HG02938 (cell line): ENCODE results near the gene LRP1.

Experiments used
- ATAC-seq: cut with Tn5 transposase; IDR thresholded peaks from one replicate; pipeline ENCODE4 v1.9.1; 2021; ENCODE audit warnings: mild to moderate bottlenecking, moderate library complexity; ENCODE audit not compliant: unreplicated experiment

The LRP1 gene

GRCh38 chr12:57133013-57133569 is 4.8 kb downstream of the LRP1 start:
- ATAC-seq: no peak

- ATAC-seq: no peak
Observed at GRCh38 chr12:57133916-57134315, 5.6 kb downstream of the LRP1 start.

- no peak for ATAC-seq
Observed at GRCh38 chr12:57134949-57135348, 6.7 kb downstream of the LRP1 start.

- no peak for ATAC-seq
Observed at GRCh38 chr12:57135527-57136326, 7.4 kb downstream of the LRP1 start.

GRCh38 chr12:57138526-57139272 is 10.4 kb downstream of the LRP1 start:
- no peak for ATAC-seq

- ATAC-seq: no peak
Observed at GRCh38 chr12:57139796-57140649, 11.7 kb downstream of the LRP1 start.

- ATAC-seq: no peak
Observed at GRCh38 chr12:57141249-57141648, 13.0 kb downstream of the LRP1 start.

- no peak for ATAC-seq
Observed at GRCh38 chr12:57142121-57142520, 13.8 kb downstream of the LRP1 start.

- no peak for ATAC-seq
Observed at GRCh38 chr12:57142727-57143126, 14.4 kb downstream of the LRP1 start.

GRCh38 chr12:57143454-57143853 is 15.2 kb downstream of the LRP1 start:
- ATAC-seq: no peak

- ATAC-seq: no peak
Observed at GRCh38 chr12:57145460-57146059, 17.3 kb downstream of the LRP1 start.

- no peak for ATAC-seq
Observed at GRCh38 chr12:57146092-57146491, 17.8 kb downstream of the LRP1 start.

- ATAC-seq: no peak
Observed at GRCh38 chr12:57146961-57147944, 19.0 kb downstream of the LRP1 start, which contains the start of gene LRP1-AS. TSS of gene LRP1-AS (minus strand) at chr12:57147619.

- ATAC-seq: no peak
Observed at GRCh38 chr12:57148469-57149244, 20.4 kb downstream of the LRP1 start.

- ATAC-seq: no peak
Observed at GRCh38 chr12:57149245-57149900, 21.1 kb downstream of the LRP1 start.

- ATAC-seq: no peak
Observed at GRCh38 chr12:57150400-57151000, 22.2 kb downstream of the LRP1 start.

- no peak for ATAC-seq
Observed at GRCh38 chr12:57151741-57152630, 23.7 kb downstream of the LRP1 start.
